Keratinocyte (primary cell): Measurements from ENCODE around the gene HECTD1.

Experiments
- EZH2 ChIP-seq: IDR thresholded peaks from one replicate; pipeline ENCODE4 v1.6.1; 2012; ENCODE audit warnings: inconsistent platforms, mild to moderate bottlenecking, low read length, moderate library complexity
- TF ChIP-seq, protein P1 (sequence below), 3 experiments: IDR thresholded peaks in 1 of 3; conservative IDR thresholded peaks in 1 of 3; optimal IDR thresholded peaks in 1 of 3; 2 replicates in 2 of 3; 3 replicates in 1 of 3; pipeline versions ENCODE3 to v1.5.1; 2011; ENCODE audit warnings: low read length in 3 of 3, mild to moderate bottlenecking in 3 of 3, moderate library complexity in 2 of 3, control low read depth in 1 of 3, inconsistent platforms in 1 of 3; ENCODE audit not compliant: insufficient read depth in 2 of 3; ENCODE audit errors: extremely low read depth in 1 of 3

DNA sequence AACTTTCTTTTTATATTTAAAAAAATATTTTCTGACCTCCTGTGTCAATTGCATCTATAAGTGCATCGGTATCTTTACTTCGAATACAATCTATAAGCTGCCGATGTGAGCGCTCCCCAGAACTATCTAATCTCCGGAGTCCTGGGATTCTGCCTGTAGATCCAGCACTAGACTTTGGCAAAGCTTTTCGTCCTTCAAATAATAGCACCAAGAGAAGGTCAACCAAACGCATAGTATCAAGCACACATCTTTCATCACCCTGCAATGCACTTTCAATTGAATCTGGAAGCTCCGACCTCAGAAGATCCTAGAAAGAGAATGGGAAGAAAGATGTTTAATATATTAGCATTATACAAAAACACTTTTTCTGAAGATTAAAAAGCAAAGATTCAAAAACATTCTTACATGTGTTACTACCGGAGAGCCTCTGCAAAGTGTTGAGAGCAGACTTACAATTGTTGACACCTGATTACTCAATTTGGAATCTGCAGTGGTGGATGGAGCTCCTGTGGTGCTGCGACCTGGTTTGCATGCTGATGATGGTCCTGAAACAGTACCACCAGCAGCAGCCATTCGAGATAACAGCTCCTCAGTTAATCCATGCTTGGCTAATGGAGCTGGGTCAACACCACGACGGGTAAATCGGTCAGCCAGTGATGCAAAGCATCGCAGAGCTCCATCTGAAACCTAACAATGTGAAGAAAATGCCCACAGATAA lies 34.3 kb downstream of the HECTD1 start:
- TF ChIP-seq, protein P1, sequence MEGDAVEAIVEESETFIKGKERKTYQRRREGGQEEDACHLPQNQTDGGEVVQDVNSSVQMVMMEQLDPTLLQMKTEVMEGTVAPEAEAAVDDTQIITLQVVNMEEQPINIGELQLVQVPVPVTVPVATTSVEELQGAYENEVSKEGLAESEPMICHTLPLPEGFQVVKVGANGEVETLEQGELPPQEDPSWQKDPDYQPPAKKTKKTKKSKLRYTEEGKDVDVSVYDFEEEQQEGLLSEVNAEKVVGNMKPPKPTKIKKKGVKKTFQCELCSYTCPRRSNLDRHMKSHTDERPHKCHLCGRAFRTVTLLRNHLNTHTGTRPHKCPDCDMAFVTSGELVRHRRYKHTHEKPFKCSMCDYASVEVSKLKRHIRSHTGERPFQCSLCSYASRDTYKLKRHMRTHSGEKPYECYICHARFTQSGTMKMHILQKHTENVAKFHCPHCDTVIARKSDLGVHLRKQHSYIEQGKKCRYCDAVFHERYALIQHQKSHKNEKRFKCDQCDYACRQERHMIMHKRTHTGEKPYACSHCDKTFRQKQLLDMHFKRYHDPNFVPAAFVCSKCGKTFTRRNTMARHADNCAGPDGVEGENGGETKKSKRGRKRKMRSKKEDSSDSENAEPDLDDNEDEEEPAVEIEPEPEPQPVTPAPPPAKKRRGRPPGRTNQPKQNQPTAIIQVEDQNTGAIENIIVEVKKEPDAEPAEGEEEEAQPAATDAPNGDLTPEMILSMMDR (optimal IDR thresholded peaks at IDR 0.05 in 1 of 3, IDR thresholded peaks at IDR 0.05 in 1 of 3, conservative IDR thresholded peaks at IDR 0.05 in 1 of 3; ENCODE audit: extremely low read depth in 1 of 3, insufficient read depth in 2 of 3, low read length in 3 of 3): no peak
- no peak for TF ChIP-seq EZH2
